Breast epithelium (tissue), 3 donors: ENCODE data around the gene MARCHF3.

Experiments used
- POLR2A ChIP-seq: fragments of 450-650 bp; IDR thresholded peaks from one replicate; pipeline ENCODE4 v1.6.1; 2016; ENCODE audit warnings: antibody characterized with exemption, mild to moderate bottlenecking, moderate library complexity
- POLR2AphosphoS5 ChIP-seq, 3 donors: sonication (generic); formaldehyde crosslinking; IDR thresholded peaks; one replicate each; pipeline ENCODE4 v1.6.1; 2017; ENCODE audit warnings: antibody characterized with exemption in 3 of 3
- TF ChIP-seq, protein P1 (sequence below), 3 donors: fragments of 450-650 bp; IDR thresholded peaks; one replicate each; pipeline ENCODE4 v1.5.1; 2016 to 2017; ENCODE audit warnings: antibody characterized with exemption in 3 of 3, mild to moderate bottlenecking in 3 of 3, moderate library complexity in 3 of 3

GRCh38 chr5:126976520-126977172, 53.7 kb downstream of the MARCHF3 start:
- TF ChIP-seq POLR2AphosphoS5 (IDR thresholded peaks at IDR 0.05) (no peak), POLR2A (no peak)
- TF ChIP-seq, protein P1, sequence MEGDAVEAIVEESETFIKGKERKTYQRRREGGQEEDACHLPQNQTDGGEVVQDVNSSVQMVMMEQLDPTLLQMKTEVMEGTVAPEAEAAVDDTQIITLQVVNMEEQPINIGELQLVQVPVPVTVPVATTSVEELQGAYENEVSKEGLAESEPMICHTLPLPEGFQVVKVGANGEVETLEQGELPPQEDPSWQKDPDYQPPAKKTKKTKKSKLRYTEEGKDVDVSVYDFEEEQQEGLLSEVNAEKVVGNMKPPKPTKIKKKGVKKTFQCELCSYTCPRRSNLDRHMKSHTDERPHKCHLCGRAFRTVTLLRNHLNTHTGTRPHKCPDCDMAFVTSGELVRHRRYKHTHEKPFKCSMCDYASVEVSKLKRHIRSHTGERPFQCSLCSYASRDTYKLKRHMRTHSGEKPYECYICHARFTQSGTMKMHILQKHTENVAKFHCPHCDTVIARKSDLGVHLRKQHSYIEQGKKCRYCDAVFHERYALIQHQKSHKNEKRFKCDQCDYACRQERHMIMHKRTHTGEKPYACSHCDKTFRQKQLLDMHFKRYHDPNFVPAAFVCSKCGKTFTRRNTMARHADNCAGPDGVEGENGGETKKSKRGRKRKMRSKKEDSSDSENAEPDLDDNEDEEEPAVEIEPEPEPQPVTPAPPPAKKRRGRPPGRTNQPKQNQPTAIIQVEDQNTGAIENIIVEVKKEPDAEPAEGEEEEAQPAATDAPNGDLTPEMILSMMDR (IDR thresholded peaks at IDR 0.05) = no peak
